RWPE1 (cell line): Measurements from ENCODE around the gene ELMO3.

Source experiments
- CTCF ChIA-PET: fragments of 350-600 bp; sonication (Branson Sonifier 250); formaldehyde crosslinking; extraction: SDS; loops from one replicate; lab custom pipeline; 2021; lab: Yijun Ruan, JAX
- POLR2A ChIA-PET: fragments of 400-600 bp; formaldehyde crosslinking; extraction: SDS; loops from one replicate; lab custom pipeline; 2020; ENCODE audit warnings: antibody characterized with exemption; ENCODE audit not compliant: low non-redundant PET; lab: Yijun Ruan, JAX
- DNase-seq: peaks from one replicate; pipeline ENCODE4 v3.0.0; 2012; ENCODE audit warnings: low spot score
- H3K27ac ChIP-seq: fragments of 450-650 bp; 2 replicates; pipeline ENCODE4 v1.5.1; 2017
- CTCF ChIP-seq: fragments of 450-650 bp; conservative IDR thresholded peaks from 2 replicates; pipeline ENCODE4 v1.5.1; 2017; ENCODE audit warnings: low read depth, mild to moderate bottlenecking

Gene ELMO3

GRCh38 chr16:67194260-67194659 is 4.7 kb upstream of the ELMO3 start:
- ChIA-PET CTCF (interaction anchor here (0.5 kb wide), 1 partner anchor 641 kb away, joined by 5 read pairs; no protein-coding TSS in a partner anchor), POLR2A (no interaction called here)
- no peak for TF ChIP-seq CTCF
- DNase-seq = no peak
- H3K27ac ChIP-seq = peak overlapping the region; percentile 92

- CTCF ChIA-PET = interaction anchor here (0.6 kb wide), 1 partner anchor 242 kb away, joined by 3 read pairs; no protein-coding TSS in a partner anchor
- peak overlapping the region; percentile 92 for H3K27ac ChIP-seq
- POLR2A ChIA-PET = interaction anchor here (0.7 kb wide), 1 partner anchor 21 kb away, joined by 3 read pairs; no protein-coding TSS in a partner anchor
- no peak for DNase-seq
- no peak for TF ChIP-seq CTCF
These were observed 3.3 kb upstream of the ELMO3 start for GRCh38 chr16:67195676-67196075.

- CTCF ChIA-PET = interaction anchor here (0.5 to 4.5 kb wide), 5 partner anchors 10 to 179 kb away, joined by 3 to 19 read pairs (median 6); no protein-coding TSS in a partner anchor
- DNase-seq = no peak
- no peak for TF ChIP-seq CTCF
- H3K27ac ChIP-seq = peak overlapping the region; percentile 92
- POLR2A ChIA-PET = no interaction called here
These were observed 2.0 kb upstream of the ELMO3 start for GRCh38 chr16:67196881-67197280.

- POLR2A ChIA-PET = interaction anchor here (0.6 to 0.8 kb wide), 2 partner anchors 19 to 49 kb away, joined by 3 read pairs; partner anchors contain the start of gene FHOD1
- no peak for TF ChIP-seq CTCF
- CTCF ChIA-PET = interaction anchor here (0.5 to 4.5 kb wide), 13 partner anchors 10 to 650 kb away, joined by 3 to 20 read pairs (median 4); partner anchors contain the start of genes FHOD1 and TMEM208
- no peak for DNase-seq
- H3K27ac ChIP-seq = peak overlapping the region; percentile 92
These were observed 1.2 kb upstream of the ELMO3 start for GRCh38 chr16:67197704-67198103.

GRCh38 chr16:67198238-67198734 is 645 bp upstream of the ELMO3 start:
- peak; percentile 81 for DNase-seq
- peak overlapping the region; percentile 92 for H3K27ac ChIP-seq
- peak; percentile 61 for TF ChIP-seq CTCF
- ChIA-PET CTCF (interaction anchor here (0.5 to 4.5 kb wide), 18 partner anchors 9 to 651 kb away, joined by 3 to 20 read pairs (median 4); partner anchors contain the start of genes FHOD1 and TMEM208), POLR2A (interaction anchor here (0.6 to 0.8 kb wide), 2 partner anchors 20 to 49 kb away, joined by 3 read pairs; partner anchors contain the start of gene FHOD1)

- POLR2A ChIA-PET = interaction anchor here (0.6 kb wide), 1 partner anchor 240 kb away, joined by 4 read pairs; no protein-coding TSS in a partner anchor
- CTCF ChIA-PET = interaction anchor here (0.6 to 4.5 kb wide), 7 partner anchors 8 to 488 kb away, joined by 3 to 20 read pairs (median 4); partner anchors contain the start of gene NOL3
- TF ChIP-seq CTCF = peak; percentile 58
- peak overlapping the region; percentile 92 for H3K27ac ChIP-seq
- peak; percentile 36 for DNase-seq
These were observed 872 bp downstream of the ELMO3 start for GRCh38 chr16:67199808-67200198.
